GM19193 (cell line): ENCODE measurements around the gene TMEM72.
A peak's percentile ranks its signal among the peaks of the same experiment; 100 is the strongest.

Experiments used
- POLR2A ChIP-seq: IDR thresholded peaks from 4 replicates; pipeline ENCODE4 v1.6.1; 2011; ENCODE audit not compliant: insufficient read depth, insufficient read length; ENCODE audit errors: extremely low read depth

The TMEM72 gene

GRCh38 chr10:44966816-44967509 is 55.8 kb downstream of the TMEM72 start:
- TF ChIP-seq POLR2A, result no peak

GRCh38 chr10:44967616-44968015 is 56.5 kb downstream of the TMEM72 start:
- no peak for TF ChIP-seq POLR2A

- TF ChIP-seq POLR2A, result no peak
Observed at GRCh38 chr10:44968091-44968490, 57.0 kb downstream of the TMEM72 start.

- TF ChIP-seq POLR2A, result no peak
Observed at GRCh38 chr10:44968500-44969400, 57.6 kb downstream of the TMEM72 start.

- TF ChIP-seq POLR2A, result no peak
Observed at GRCh38 chr10:44969854-44970253, 58.7 kb downstream of the TMEM72 start.

- TF ChIP-seq POLR2A, result no peak
Observed at GRCh38 chr10:44970812-44971395, 59.8 kb downstream of the TMEM72 start.

GRCh38 chr10:44971434-44971833 is 60.3 kb downstream of the TMEM72 start:
- no peak for TF ChIP-seq POLR2A

GRCh38 chr10:44971935-44972757 is 61.0 kb downstream of the TMEM72 start:
- TF ChIP-seq POLR2A, result no peak

- TF ChIP-seq POLR2A, result no peak
Observed at GRCh38 chr10:44972874-44973306, 61.8 kb downstream of the TMEM72 start.

GRCh38 chr10:44973323-44974081 is 62.4 kb downstream of the TMEM72 start:
- no peak for TF ChIP-seq POLR2A

- no peak for TF ChIP-seq POLR2A
Observed at GRCh38 chr10:44974082-44974627, 63.0 kb downstream of the TMEM72 start.

- TF ChIP-seq POLR2A, result peak; percentile 55
Observed at GRCh38 chr10:44974628-44975430, 63.7 kb downstream of the TMEM72 start.
